ENCODE results near the gene MYBBP1A. TPM values are rescaled to one million over a fixed set of nuclear protein-coding genes. Genes with fewer than 3 reads are reported as not detected.

Gene MYBBP1A
- total and polyA plus RNA-seq, 2 of the 4 experiments (the other 2 are of a cell fraction) = 22.6 to 45.9 TPM

GRCh38 chr17:4543557-4544026 lies 11.6 kb downstream of the MYBBP1A start:
- H3K4ac ChIP-seq (ENCODE audit: low read depth, low read length) = no peak overlapping the region
- intact Hi-C loops (cut with micrococcal nuclease) = no loop called here
- 72% methylated on average over 9 of the region's 19 CpGs; no CpG with 5 or more reads in 1 of the 2 experiments for WGBS, 2 experiments (ENCODE audit: extremely low coverage in 2 of 2, insufficient read length in 1 of 2)
- no peak overlapping the region for H3K23ac ChIP-seq (ENCODE audit: low read depth, low read length)
- no peak overlapping the region for H2BK5ac ChIP-seq (ENCODE audit: low read depth, low read length, poor library complexity, severe bottlenecking)
- POLR2A ChIA-PET (ENCODE audit: unreplicated experiment) = no interaction called here
- no peaks in the 10 kb centered on the region for H3K9me1 ChIP-seq (ENCODE audit: insufficient read depth, low read length)
- CTCF ChIA-PET = no interaction called here
- H2AK5ac ChIP-seq (ENCODE audit: low read depth, low read length) = no peak overlapping the region
- no peak overlapping the region for H2AK9ac ChIP-seq (replicated peaks; ENCODE audit: low read depth, low read length, poor library complexity)
- no peak overlapping the region for H3K27ac ChIP-seq (ENCODE audit: insufficient read depth, low read length)
- no peak overlapping the region for H3K56ac ChIP-seq (ENCODE audit: extremely low read depth, insufficient read depth, low read length)
- no peak overlapping the region for H2BK20ac ChIP-seq (ENCODE audit: low read depth, low read length)
- TF ChIP-seq POLR2A (IDR thresholded peaks at IDR 0.05; ENCODE audit: low read depth, low read length) (no peak), MAZ (IDR thresholded peaks at IDR 0.05; ENCODE audit: borderline replicate concordance, low read depth, low read length) (no peak), NFE2L2 (IDR thresholded peaks at IDR 0.05; ENCODE audit: low read depth, low read length) (no peak)
- TF ChIP-seq, protein P1, sequence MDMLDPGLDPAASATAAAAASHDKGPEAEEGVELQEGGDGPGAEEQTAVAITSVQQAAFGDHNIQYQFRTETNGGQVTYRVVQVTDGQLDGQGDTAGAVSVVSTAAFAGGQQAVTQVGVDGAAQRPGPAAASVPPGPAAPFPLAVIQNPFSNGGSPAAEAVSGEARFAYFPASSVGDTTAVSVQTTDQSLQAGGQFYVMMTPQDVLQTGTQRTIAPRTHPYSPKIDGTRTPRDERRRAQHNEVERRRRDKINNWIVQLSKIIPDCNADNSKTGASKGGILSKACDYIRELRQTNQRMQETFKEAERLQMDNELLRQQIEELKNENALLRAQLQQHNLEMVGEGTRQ (IDR thresholded peaks at IDR 0.05; ENCODE audit: low read depth, low read length) = no peak
- BruUV-seq (replicated peaks) = no TSS peak
- peaks cover 74% of the 10 kb centered on the region for H3K36me3 ChIP-seq (ENCODE audit: control insufficient read depth, insufficient read depth, low read length)
- H2AFZ ChIP-seq (replicated peaks; ENCODE audit: low read length, poor library complexity) = no peak overlapping the region
- H2BK120ac ChIP-seq (ENCODE audit: low read depth, low read length) = no peak overlapping the region
- ATAC-seq (ENCODE audit: low read depth) = no peak; the same call in 1 of the 2 replicates
- H3K4me1 ChIP-seq (ENCODE audit: control insufficient read depth, insufficient read depth, low read length) = no peaks in the 10 kb centered on the region
- no peak overlapping the region for H3K9ac ChIP-seq (ENCODE audit: low read depth, low read length)
- H3K27me3 ChIP-seq (ENCODE audit: control insufficient read depth, insufficient read depth, low read length) = no peaks in the 10 kb centered on the region
- H4K91ac ChIP-seq (ENCODE audit: insufficient read depth, low read depth, low read length) = no peak overlapping the region
- H4K20me1 ChIP-seq (ENCODE audit: insufficient read depth, low read length) = peaks cover 6% of the 10 kb centered on the region
- no peaks in the 10 kb centered on the region for H3K9me3 ChIP-seq (ENCODE audit: control insufficient read depth, insufficient read depth, low read length)
- no peak for DNase-seq
- no peak overlapping the region for H4K5ac ChIP-seq (ENCODE audit: low read depth, low read length)
- dilution Hi-C loops (cut with HindIII; ENCODE audit: low sequenced_read_pairs, unreplicated experiment) = no loop called here
- no peak overlapping the region for H4K8ac ChIP-seq (ENCODE audit: low read depth in 2 of 2, low read length in 2 of 2)
- in situ Hi-C loops (cut with MboI; ENCODE audit: low sequenced_read_pairs) = no loop called here
- no peak overlapping the region for H3K14ac ChIP-seq (replicated peaks; ENCODE audit: low read depth, low read length)
- no peaks in the 10 kb centered on the region; a peak in 2 of 4 replicates for H3K79me1 ChIP-seq (ENCODE audit: low read depth in 1 of 2, low read length in 2 of 2)
- no peak overlapping the region for H3K18ac ChIP-seq (ENCODE audit: low read depth, low read length)
- H3K4me3 ChIP-seq (ENCODE audit: insufficient read depth, low read depth, low read length) = no peak overlapping the region
- H3K4me2 ChIP-seq (ENCODE audit: low read depth, low read length) = no peak overlapping the region
- no peak overlapping the region for H2BK15ac ChIP-seq (ENCODE audit: low read depth, low read length)
